Naive thymus-derived CD8-positive, alpha-beta T cell (primary cell): Measurements from ENCODE around the gene MYL9. TPM values are rescaled to one million over a fixed set of nuclear protein-coding genes. Genes with fewer than 3 reads are reported as not detected.

Experiments
- ATAC-seq, 2 donors: fragments of 150-1000 bp; cut with Tn5 transposase in 1 of 2; sonication (Bioruptor Pico), chemical (Tn5 transposase) in 1 of 2; 1 replicate in 1 of 2; 2 replicates in 1 of 2; pipeline ENCODE4 v1.10.0; 2021; ENCODE audit warnings: mild to moderate bottlenecking in 2 of 2, moderate library complexity in 2 of 2
- POLR2A ChIA-PET: fragments of 350-600 bp; sonication (Branson Sonifier 250); formaldehyde crosslinking; loops from one replicate; lab custom pipeline; 2021; ENCODE audit warnings: antibody characterized with exemption; lab: Charles Lee
- DNase-seq, 10 donors: peaks; one replicate each; pipeline versions ENCODE4 v3.0.0 to v3.0.0-alpha.2; 2020 to 2022
- H3K27ac Mint-ChIP-seq, 10 donors: one replicate each; pipeline ENCODE4 v1.8.0; 2020 to 2022; ENCODE audit warnings: mild to moderate bottlenecking in 10 of 10, mixed read lengths in 10 of 10, moderate library complexity in 4 of 10, inconsistent platforms in 1 of 10
- H3K27me3 Mint-ChIP-seq, 5 donors: one replicate each; pipeline ENCODE4 v1.8.0; 2021 to 2022; ENCODE audit warnings: mixed read lengths in 5 of 5
- H3K36me3 Mint-ChIP-seq, 3 donors: one replicate each; pipeline ENCODE4 v1.8.0; 2020 to 2022; ENCODE audit warnings: mixed read lengths in 3 of 3, mild to moderate bottlenecking in 2 of 3, inconsistent platforms in 1 of 3
- H3K4me1 Mint-ChIP-seq, 4 donors: one replicate each; pipeline ENCODE4 v1.8.0; 2021 to 2022; ENCODE audit warnings: mixed read lengths in 4 of 4
- H3K4me3 Mint-ChIP-seq, 10 donors: one replicate each; pipeline ENCODE4 v1.8.0; 2020 to 2022; ENCODE audit warnings: mild to moderate bottlenecking in 10 of 10, mixed read lengths in 10 of 10, moderate library complexity in 6 of 10, inconsistent platforms in 1 of 10
- H3K9me3 Mint-ChIP-seq, 9 donors: one replicate each; pipeline ENCODE4 v1.8.0; 2020 to 2022; ENCODE audit warnings: mixed read lengths in 9 of 9, mild to moderate bottlenecking in 3 of 9, inconsistent platforms in 1 of 9, moderate library complexity in 1 of 9
- polyA plus RNA-seq, 3 donors: library from polyadenylated mRNA; unstranded; fragments of 300-500 nt; fragmentation: Illumina TruSeq; gene quantifications; one replicate each; pipeline ENCODE4 v1.2.3, GENCODE V29; 2021
- total RNA-seq, 8 experiments: library from RNA in 2 of 8; stranded (reverse) in 2 of 8; gene quantifications; one replicate each; pipeline ENCODE4 v1.2.3 and lab custom pipeline; 2021 to 2026

Gene MYL9
- total and polyA plus RNA-seq, 5 experiments from 2014 or later = 0.05 TPM; not detected in 4

DNA sequence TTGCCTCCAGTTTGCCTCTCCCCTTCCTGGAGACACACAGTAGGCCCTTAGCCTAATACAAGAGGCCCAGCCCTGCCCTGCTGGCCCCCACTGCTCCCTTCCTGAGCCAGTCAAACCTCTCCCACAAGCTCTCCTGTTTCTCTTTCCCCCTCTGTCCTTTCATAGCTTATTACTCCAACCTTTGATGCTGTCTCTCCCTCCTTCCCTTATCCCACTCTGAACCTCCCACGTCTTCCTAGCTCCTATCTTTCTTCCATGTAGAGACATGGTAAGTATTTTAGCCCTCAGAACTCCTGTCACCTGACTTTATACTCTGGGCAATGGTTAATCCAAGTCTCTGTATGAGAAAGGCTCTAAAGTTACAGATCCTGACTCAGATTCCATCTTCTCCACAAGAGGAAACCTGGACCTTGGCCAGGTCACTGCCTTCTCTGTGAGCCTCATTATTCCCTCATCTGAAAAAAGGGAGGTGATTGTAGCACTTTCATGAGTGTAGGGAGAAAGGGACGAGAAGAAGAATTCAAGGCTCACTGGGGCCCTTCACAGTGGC lies 38.8 kb downstream of the MYL9 start:
- Mint-ChIP-seq H3K9me3 (no peaks in the 10 kb centered on the region), H3K36me3 (peaks cover 5 to 61% (median 11%) of the 10 kb centered on the region in 3 donors), H3K4me1 (peaks cover 18 to 53% (median 34%) of the 10 kb centered on the region in 4 donors), H3K4me3 (peak overlapping the region in 1 of 10 donors; percentile 28), H3K27ac (peak overlapping the region in 9 of 10 donors; percentile 57 to 91 (median 66)), H3K27me3 (no peaks in the 10 kb centered on the region)
- DNase-seq = no peak
- ATAC-seq = no peak
- POLR2A ChIA-PET = interaction anchor here (0.5 to 18.2 kb wide), 3 partner anchors 15 to 784 kb away, joined by 6 to 448 read pairs (median 6); partner anchors contain the start of gene RAB5IF

DNA sequence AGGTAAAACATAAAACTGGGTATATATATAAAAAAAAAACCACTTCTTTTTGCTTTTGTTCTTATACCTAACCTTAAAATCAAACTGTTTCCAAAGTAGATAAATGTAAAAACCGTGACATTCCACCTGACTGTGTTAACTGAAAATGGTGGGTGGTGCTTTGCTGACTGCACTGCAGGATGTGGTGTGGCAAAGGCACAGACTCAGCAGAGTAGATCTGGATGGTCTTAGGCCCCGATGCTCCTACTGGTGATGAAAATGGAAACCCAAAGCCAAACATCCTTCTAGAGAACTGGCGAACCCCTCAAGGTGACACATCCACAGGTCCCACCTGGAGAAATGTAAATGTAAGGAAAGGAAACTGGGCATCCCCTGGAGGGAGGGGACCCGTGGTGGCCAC lies 41.0 kb downstream of the MYL9 start:
- Mint-ChIP-seq H3K4me3 (peak overlapping the region in 7 of 10 donors; percentile 6 to 59 (median 26)), H3K4me1 (peaks cover 16 to 47% (median 27%) of the 10 kb centered on the region in 4 donors), H3K9me3 (no peaks in the 10 kb centered on the region), H3K27me3 (no peaks in the 10 kb centered on the region), H3K36me3 (peaks cover 5 to 63% (median 11%) of the 10 kb centered on the region in 3 donors), H3K27ac (peak overlapping the region; percentile 80 to 91 (median 86))
- POLR2A ChIA-PET = interaction anchor here (18.2 to 25.2 kb wide), 2 partner anchors 8 to 12 kb away, joined by 448 read pairs; partner anchors contain the start of genes RAB5IF and TGIF2
- ATAC-seq (peak; percentile 82 to 96), DNase-seq (peak in 4 of 10 donors; percentile 31 to 53 (median 44))

DNA sequence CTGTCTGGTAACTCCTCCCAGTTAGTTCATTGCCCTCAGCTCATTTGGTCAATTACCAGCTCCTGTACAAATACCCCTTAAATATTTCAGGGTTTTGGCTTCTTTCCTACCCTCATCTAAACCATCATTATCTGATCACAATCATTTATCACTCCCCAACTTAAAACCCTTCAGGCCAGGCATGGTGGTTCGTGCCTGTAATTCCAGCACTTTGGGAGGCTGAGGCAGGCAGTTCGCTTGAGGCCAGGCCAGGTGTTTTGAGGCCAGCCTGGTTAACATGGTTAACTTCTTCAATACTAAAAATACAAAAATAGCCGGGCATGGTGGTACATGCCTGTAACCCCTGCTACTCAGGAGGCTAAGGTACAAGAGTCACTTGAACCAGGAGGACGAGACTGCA lies 41.5 kb downstream of the MYL9 start:
- Mint-ChIP-seq H3K4me1 (peaks cover 16 to 47% (median 32%) of the 10 kb centered on the region in 4 donors), H3K27ac (peak overlapping the region; percentile 58 to 91 (median 86)), H3K4me3 (peak overlapping the region in 1 of 10 donors; percentile 34), H3K36me3 (peaks cover 5 to 66% (median 11%) of the 10 kb centered on the region in 3 donors), H3K9me3 (no peaks in the 10 kb centered on the region), H3K27me3 (no peaks in the 10 kb centered on the region)
- no peak for ATAC-seq
- POLR2A ChIA-PET = interaction anchor here (1.7 to 25.2 kb wide), 3 partner anchors 9 to 63 kb away, joined by 3 to 448 read pairs (median 448); partner anchors contain the start of genes RAB5IF, SLA2 and TGIF2
- no peak for DNase-seq

DNA sequence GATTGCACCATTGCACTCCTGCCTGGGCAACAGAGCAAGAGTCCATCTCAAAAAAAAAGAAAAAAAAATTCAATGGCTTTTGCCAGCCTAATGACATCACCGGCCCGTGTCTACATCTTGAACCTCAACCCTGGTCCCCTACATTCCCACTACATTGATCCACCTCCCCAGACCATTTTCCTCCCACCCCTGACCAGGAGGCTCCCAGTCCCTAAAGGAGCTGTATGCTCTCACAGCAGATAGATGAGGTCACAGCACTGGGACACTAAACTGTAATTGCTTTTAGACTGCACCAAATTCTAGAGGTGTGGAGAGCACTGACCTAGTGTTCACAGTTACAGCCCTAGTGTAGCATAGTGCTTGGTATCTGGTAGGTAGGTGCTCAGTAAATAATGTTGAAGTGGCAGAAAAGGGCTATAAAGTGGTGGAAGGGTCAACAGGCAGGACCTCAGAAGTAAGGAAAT lies 42.7 kb downstream of the MYL9 start:
- H3K9me3 Mint-ChIP-seq = no peaks in the 10 kb centered on the region
- H3K27ac Mint-ChIP-seq = peak overlapping the region in 9 of 10 donors; percentile 18 to 88 (median 69)
- H3K27me3 Mint-ChIP-seq = no peaks in the 10 kb centered on the region
- H3K4me3 Mint-ChIP-seq = no peak overlapping the region
- ATAC-seq (no peak), DNase-seq (no peak)
- peaks cover 17 to 41% (median 36%) of the 10 kb centered on the region in 4 donors for H3K4me1 Mint-ChIP-seq
- H3K36me3 Mint-ChIP-seq = peaks cover 5 to 58% (median 11%) of the 10 kb centered on the region in 3 donors
- POLR2A ChIA-PET = interaction anchor here (1.0 to 25.2 kb wide), 3 partner anchors 10 to 62 kb away, joined by 3 to 448 read pairs (median 5); partner anchors contain the start of genes SLA2 and TGIF2

DNA sequence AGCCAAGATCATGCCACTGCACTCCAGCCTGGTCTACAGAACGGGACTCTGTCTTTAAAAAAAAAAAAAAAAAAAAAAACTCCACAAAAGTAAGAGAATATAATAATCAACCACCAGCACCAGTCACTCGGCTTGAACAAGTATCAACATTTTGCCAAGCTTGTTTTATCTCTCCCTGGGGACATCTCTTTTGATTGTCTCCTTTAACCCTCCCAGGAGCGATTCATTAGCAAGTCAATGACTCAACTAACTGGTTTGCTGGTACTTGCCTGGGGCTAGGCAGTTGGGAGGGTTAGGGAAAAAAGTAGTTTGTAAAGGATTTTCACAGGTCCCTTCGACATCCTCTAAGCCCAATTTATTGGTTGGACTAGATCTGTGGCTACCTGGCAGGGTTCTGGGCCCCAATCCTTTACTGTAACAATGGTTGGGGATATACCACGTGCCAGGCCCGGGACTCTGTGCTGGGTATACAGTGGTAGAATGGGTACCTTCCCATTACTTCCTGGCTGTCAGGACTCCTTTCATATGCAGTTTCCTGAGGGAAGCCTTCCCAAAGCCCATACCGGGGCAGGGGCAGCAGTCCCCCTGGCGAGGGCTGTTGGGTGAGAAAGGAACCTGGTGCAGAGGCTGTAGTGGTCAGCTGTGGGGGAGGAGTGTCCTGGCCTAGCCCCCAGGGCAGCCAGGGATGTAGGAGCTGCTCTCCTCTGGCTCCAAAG lies 44.2 kb downstream of the MYL9 start:
- peaks cover 16 to 39% (median 30%) of the 10 kb centered on the region in 4 donors for H3K4me1 Mint-ChIP-seq
- no peaks in the 10 kb centered on the region for H3K9me3 Mint-ChIP-seq
- H3K4me3 Mint-ChIP-seq = no peak overlapping the region
- peak overlapping the region in 5 of 10 donors; percentile 21 to 81 (median 53) for H3K27ac Mint-ChIP-seq
- H3K27me3 Mint-ChIP-seq = no peaks in the 10 kb centered on the region
- POLR2A ChIA-PET = interaction anchor here (25.2 kb wide), 1 partner anchor 11 kb away, joined by 448 read pairs; the partner anchor contains the start of gene TGIF2
- DNase-seq = no peak
- no peak for ATAC-seq
- H3K36me3 Mint-ChIP-seq = peaks cover 5 to 54% (median 6%) of the 10 kb centered on the region in 3 donors

DNA sequence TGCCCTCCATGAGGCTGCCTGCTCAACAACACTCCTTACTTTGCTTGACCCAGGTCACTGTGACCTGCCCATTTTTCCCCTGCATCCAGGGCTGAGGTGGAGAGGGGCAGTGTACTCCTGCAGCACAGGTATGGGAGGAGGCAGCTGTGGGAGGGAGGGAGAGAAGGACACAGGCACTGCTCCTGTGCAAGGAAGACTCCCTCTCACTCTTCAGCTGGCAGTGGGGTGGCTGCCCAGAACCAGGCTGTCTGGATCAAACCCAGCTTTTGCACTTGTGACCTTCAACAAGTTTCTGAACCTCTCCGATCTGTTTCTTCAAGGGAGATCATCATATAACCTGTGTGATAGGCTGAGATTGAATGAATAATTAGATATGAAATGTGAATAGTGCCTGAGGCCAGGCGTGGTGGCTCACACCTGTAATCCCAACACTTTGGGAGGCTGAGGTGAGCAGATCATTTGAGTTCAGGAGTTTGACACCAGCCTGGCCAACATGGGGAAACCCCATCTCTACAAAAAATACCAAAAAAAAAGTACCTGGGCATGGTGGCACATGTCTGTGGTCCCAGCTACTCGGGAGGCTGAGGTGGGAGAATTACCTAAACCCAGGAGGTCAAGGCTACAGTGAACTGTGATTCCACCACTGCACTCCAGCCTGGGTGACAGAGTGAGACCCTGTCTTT lies 46.2 kb downstream of the MYL9 start:
- Mint-ChIP-seq H3K9me3 (no peaks in the 10 kb centered on the region), H3K4me3 (no peak overlapping the region), H3K27ac (peak overlapping the region in 9 of 10 donors; percentile 53 to 84 (median 75)), H3K36me3 (peaks cover under 1 to 53% (median 5%) of the 10 kb centered on the region in 3 donors), H3K4me1 (peaks cover 16 to 41% (median 34%) of the 10 kb centered on the region in 4 donors), H3K27me3 (no peaks in the 10 kb centered on the region)
- ATAC-seq = peak in 1 of 2 donors; percentile 12
- POLR2A ChIA-PET = interaction anchor here (0.7 to 25.2 kb wide), 4 partner anchors 10 to 1820 kb away, joined by 3 to 448 read pairs (median 5); partner anchors contain the start of gene TGIF2
- no peak for DNase-seq

DNA sequence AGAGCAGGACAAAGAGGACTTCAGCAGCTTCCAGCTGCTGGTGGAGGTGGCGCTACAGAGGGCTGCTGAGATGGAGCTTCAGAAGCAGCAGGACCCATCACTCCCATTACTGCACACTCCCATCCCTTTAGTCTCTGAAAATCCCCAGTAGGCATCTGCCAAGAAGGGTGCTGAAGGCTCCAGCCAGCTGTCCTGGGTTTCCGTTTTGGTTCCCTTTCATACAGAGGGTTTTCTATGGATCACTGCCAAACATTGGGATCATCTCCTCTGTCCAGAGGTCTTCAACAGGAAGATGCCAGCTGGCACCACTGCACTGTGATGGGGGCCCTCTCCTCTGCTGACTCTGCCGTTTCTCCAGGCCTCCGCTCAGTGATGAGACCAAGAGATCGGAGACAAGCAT lies 50.0 kb downstream of the MYL9 start:
- ATAC-seq (no peak), DNase-seq (no peak)
- H3K27me3 Mint-ChIP-seq = no peaks in the 10 kb centered on the region
- no peaks in the 10 kb centered on the region for H3K9me3 Mint-ChIP-seq
- peaks cover 24 to 68% (median 52%) of the 10 kb centered on the region in 4 donors for H3K4me1 Mint-ChIP-seq
- H3K4me3 Mint-ChIP-seq = no peak overlapping the region
- peak overlapping the region; percentile 40 to 94 (median 84) for H3K27ac Mint-ChIP-seq
- POLR2A ChIA-PET = interaction anchor here (0.7 to 25.2 kb wide), 5 partner anchors 14 to 835 kb away, joined by 3 to 448 read pairs (median 3); partner anchors contain the start of genes RAB5IF and TGIF2
- peaks cover 0 to 39% (median 2%) of the 10 kb centered on the region in 3 donors for H3K36me3 Mint-ChIP-seq

DNA sequence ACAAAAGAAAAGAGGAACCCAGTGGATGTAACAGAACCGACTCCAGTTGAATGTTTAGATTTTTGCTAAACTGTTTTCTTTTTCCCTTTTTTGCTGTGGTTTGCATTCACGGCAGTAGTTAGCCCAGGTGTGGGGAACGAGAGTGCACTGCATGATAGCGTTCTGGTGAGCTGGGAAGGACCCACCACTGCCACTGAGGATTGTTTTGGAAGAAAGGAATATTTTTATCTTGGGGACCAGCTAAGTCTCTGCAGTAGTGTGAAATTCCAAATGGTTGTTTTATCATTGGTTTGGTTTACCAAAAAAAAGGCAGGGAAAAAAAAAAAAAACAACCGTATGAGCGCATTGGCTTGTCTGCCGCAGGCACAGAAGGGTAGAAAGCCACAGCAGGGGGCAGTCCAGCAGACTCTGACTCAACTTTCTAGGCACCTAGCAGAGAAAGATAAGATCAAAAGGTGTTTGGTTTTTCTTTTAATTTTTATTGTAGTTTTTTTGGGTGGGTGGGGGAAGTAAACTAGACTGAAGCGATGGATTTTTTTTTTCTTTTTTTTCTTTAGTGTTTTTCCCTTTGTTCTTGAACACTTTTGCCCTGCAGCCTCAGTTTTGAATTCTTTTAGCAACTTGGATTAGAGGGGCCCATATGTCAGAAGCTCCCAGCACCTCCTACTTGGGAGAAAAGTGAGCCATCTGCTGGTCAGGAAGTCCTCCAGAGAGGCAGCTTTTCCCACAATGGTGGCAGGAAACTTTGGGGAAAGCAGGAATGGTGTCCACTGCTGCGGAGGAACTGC lies 50.7 kb downstream of the MYL9 start:
- H3K4me1 Mint-ChIP-seq = peaks cover 21 to 63% (median 48%) of the 10 kb centered on the region in 4 donors

DNA sequence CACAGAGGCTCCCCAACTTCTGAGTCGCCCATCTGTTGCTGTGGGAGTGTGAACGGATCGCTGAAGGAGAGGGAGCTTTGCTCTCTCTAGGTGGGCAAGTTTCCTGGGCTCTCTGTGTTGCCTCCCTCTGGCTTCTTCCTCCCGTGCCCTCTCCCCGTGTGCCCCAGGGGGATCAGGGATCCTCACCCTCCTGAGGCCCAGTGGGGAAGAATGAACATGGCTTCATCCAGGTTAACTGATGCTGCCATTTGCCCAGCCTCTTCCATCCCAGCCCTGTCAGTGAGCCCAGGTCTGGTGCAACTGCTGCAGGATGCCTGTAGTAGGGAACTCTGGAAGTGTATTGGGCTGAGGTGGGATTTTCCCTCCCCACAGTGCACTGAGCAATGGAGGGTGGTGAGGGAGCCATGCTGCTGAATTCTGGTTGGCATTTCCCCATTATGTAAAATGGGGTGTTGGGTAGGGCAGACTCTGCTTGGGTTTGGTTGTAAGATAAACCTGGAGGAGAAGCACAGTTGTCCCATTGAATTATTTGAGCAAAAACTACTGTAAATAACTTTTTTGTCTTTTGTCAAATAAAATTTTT lies 52.1 kb downstream of the MYL9 start:
- POLR2A ChIA-PET = interaction anchor here (0.8 to 25.2 kb wide), 3 partner anchors 12 to 52 kb away, joined by 3 to 448 read pairs (median 68); partner anchors contain the start of genes RAB5IF, SLA2 and TGIF2
- Mint-ChIP-seq H3K27me3 (no peaks in the 10 kb centered on the region), H3K36me3 (peaks cover 0 to 30% (median 2%) of the 10 kb centered on the region in 3 donors), H3K27ac (peak overlapping the region in 9 of 10 donors; percentile 67 to 91 (median 88)), H3K9me3 (no peaks in the 10 kb centered on the region), H3K4me1 (peaks cover 21 to 60% (median 40%) of the 10 kb centered on the region in 4 donors), H3K4me3 (peak overlapping the region in 2 of 10 donors; percentile 15 to 38)
- no peak for ATAC-seq
- no peak for DNase-seq

More for the DNA sequence above, 50.7 kb downstream of the MYL9 start:
- H3K4me3 Mint-ChIP-seq = peak overlapping the region in 8 of 10 donors; percentile 10 to 58 (median 24)
- no peaks in the 10 kb centered on the region for H3K27me3 Mint-ChIP-seq
- POLR2A ChIA-PET = interaction anchor here (0.7 to 25.2 kb wide), 5 partner anchors 13 to 836 kb away, joined by 3 to 448 read pairs (median 3); partner anchors contain the start of genes RAB5IF and TGIF2
- H3K9me3 Mint-ChIP-seq = no peaks in the 10 kb centered on the region
- ATAC-seq (peak; percentile 50 to 52), DNase-seq (peak in 8 of 10 donors; percentile 32 to 73 (median 50))
- peaks cover 0 to 35% (median 2%) of the 10 kb centered on the region in 3 donors for H3K36me3 Mint-ChIP-seq
- peak overlapping the region; percentile 67 to 94 (median 90) for H3K27ac Mint-ChIP-seq

DNA sequence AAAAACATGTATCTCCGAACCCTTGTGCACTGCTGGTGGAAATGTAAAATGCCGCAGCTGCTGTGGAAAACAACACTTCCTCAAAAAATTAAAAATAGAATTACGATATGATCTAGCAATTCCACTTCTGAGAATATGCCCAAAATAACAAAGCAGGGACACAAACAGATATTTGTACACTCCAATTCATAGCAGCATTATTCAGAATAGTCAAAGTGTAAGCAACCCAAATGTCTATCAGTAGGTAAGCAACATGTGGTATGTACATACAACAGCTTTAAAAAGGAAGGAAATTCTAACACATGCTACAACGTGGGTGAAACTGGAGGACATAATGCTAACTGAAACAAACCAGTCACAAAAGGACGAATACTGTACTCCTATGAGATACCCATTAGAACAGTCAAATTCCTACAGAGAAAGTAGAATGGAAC lies 58.6 kb downstream of the MYL9 start:
- Mint-ChIP-seq H3K36me3 (no peaks in the 10 kb centered on the region), H3K4me3 (peak overlapping the region in 2 of 10 donors; percentile 38 to 43), H3K27ac (peak overlapping the region in 3 of 10 donors; percentile 21 to 78 (median 73)), H3K4me1 (peaks cover 9 to 47% (median 23%) of the 10 kb centered on the region in 4 donors), H3K27me3 (no peaks in the 10 kb centered on the region), H3K9me3 (no peaks in the 10 kb centered on the region)
- POLR2A ChIA-PET = interaction anchor here (25.2 kb wide), 1 partner anchor 26 kb away, joined by 448 read pairs; the partner anchor contains the start of gene TGIF2
- no peak for DNase-seq
- no peak for ATAC-seq
